ENCODE data around the gene PTPRA.

DNA sequence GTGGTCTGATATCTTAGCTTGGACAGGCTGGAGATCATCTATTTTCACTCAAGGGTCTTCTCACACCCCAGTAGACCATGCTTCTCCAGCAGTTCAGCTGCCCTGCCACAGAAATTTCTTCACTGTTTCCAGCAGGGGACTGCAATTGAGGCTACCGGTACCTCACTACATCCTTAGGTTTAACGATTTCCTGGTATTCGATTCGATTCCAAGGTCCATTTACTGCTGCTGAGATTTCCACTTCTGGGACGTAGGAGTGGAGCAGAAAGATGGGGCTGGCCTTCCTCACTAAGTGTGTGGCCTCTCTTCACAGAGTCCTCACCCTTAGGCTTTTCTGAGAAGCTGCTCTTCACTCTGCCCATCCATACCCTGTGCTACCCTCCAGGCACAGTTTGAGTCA is 26.6 kb upstream of the PTPRA start:
- TF ChIP-seq, protein P1, sequence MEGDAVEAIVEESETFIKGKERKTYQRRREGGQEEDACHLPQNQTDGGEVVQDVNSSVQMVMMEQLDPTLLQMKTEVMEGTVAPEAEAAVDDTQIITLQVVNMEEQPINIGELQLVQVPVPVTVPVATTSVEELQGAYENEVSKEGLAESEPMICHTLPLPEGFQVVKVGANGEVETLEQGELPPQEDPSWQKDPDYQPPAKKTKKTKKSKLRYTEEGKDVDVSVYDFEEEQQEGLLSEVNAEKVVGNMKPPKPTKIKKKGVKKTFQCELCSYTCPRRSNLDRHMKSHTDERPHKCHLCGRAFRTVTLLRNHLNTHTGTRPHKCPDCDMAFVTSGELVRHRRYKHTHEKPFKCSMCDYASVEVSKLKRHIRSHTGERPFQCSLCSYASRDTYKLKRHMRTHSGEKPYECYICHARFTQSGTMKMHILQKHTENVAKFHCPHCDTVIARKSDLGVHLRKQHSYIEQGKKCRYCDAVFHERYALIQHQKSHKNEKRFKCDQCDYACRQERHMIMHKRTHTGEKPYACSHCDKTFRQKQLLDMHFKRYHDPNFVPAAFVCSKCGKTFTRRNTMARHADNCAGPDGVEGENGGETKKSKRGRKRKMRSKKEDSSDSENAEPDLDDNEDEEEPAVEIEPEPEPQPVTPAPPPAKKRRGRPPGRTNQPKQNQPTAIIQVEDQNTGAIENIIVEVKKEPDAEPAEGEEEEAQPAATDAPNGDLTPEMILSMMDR (IDR thresholded peaks at IDR 0.05), result no peak
- TF ChIP-seq POLR2A (IDR thresholded peaks at IDR 0.05), result no peak
